ENCODE results near the gene PRG2.
"Not testable (repeated sequence)": the region's sequence is repeated elsewhere in the genome, so short reads cannot be mapped to it uniquely, and the experiment has no call there.

The PRG2 gene

DNA sequence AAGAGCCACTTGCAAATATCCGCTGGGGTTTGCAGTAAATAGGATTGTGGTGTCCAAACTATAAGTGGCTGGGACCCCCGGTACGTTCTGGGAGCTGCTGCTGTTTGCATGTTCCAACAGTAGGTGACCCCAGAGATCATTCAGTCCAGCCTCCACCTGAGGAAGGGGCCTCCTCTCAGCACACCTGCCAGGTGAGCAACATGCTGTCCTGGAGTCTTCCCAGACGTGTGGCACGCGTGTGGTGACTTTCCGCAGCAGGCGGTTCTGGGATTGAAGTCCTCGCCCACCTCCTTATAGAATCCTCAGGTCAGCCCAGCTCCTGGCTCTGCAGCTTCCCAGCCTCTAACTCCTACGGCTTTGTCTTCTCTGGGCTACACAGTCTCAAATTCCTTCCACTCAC lies 45.6 kb downstream of the PRG2 start:
- DNase-seq: no peak

GRCh38 chr11:57343825-57344224 lies 46.6 kb downstream of the PRG2 start:
- DNase-seq: no peak

GRCh38 chr11:57342702-57343101 lies 47.7 kb downstream of the PRG2 start:
- DNase-seq: no peak

- DNase-seq: no peak
Measured at GRCh38 chr11:57341250-57341808, 49.1 kb downstream of the PRG2 start.

GRCh38 chr11:57340039-57340615 lies 50.3 kb downstream of the PRG2 start:
- DNase-seq: no peak

GRCh38 chr11:57339328-57339727 lies 51.1 kb downstream of the PRG2 start:
- DNase-seq: no peak

GRCh38 chr11:57338142-57338541 lies 52.3 kb downstream of the PRG2 start, which contains the start of gene P2RX3:
Gene P2RX3, plus strand, starts transcription at chr11:57338352. Its CDS starts 199 bp downstream, at chr11:57338551.
- no peak for DNase-seq

DNA sequence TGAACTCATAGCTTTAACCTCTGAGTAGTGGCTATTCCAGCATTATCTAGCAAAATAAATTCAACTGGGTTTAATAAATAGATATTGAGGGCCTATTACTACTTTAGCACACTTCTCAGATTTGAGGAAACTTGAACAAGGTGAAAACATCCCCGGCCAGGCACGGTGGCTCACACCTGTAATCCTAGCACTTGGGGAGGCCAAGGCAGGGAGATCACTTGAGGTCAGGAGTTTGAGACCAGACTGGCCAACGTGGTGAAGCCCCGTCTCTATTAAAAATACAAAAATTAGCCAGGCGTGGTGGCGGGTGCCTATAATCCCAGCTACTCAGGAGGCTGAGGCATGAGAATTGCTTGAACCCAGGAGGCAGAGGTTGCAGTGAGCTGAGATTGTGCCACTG lies 53.6 kb downstream of the PRG2 start:
- not testable (repeated sequence) for DNase-seq

Measured in bone marrow (tissue), 2 donors.